NCI-H2171 (cell line): ENCODE data around the gene MFAP2.

Experiments used
- DNase-seq: peaks from one replicate; lab custom pipeline; 2025; lab: John Stamatoyannopoulos, UW

The MFAP2 gene

DNA sequence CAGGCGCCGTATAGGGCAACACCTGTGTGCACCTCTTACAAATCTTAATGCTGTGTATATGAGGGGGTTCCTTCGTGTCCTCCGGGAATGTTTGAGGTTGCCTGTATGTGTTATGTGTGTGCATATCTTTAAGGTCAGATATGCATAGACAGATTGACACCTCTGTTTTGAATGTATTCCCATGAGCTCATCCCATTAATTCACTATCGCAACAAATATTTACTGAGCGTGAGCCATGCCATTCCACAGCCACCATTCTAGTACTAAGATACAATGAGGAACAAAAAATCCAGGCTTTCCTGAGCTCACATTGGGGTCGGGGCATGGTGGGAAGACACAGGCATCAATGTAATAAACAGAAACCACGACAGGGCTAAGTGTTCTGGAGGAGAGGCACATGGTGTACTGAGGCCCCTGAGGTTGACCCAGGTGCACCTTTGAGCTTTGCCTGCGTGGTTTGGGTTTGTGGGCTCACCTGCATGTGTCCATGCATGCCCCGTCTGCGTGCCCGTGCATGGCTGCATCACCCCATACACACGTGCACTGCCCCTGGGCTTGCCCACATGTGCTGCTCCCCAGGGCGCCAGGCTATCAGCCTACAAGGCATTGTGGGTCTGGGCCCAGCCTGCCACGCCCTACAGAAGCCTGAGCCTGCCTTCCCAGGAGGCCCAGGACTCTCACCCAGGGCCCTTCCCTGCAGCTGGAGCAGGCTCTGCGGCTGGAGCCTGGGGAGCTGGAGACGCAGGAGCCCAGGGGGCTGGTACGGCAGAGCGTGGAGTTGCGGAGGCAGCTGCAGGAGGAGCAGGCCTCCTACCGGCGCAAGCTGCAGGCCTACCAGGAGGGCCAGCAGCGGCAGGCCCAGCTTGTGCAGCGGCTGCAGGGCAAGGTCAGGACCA lies 51.0 kb downstream of the MFAP2 start:
- peak; percentile 31 for DNase-seq

DNA sequence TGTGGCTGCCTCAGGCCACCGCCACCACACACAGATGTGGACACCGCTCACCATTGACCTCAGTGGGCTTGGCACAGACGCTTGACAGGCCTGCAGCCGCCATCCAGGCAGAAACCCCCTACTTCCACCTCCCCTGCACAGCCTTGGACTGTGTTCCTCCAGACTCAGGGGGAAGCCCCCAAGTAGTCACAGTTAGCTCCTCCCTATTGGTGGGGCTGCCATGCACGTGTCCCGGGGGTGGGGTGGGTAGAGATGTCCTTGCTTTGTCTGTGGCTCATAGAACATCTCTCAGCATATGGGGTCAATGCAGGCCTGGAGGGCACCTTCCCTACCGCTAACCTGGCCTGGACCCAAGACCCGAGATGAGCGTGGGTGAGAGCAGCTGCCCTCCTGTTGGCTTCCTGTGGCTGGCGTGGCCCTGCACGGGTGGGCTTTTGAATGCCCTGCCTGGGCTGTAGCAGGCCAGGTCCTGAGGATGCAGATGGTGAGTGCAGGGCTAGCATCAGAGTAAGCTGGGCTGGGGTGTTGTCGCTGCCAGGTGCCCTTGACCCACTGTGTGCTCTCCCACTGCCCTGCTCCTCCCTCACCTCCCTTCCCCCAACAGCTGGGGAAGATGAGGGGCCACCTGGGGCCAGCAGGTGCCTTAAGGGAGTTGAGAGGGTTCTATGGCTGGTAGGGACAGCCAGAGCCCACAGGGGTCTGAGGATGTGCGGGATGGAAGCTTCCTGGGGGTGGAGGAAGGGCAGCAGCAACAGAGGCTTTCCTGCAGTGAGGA lies 52.5 kb downstream of the MFAP2 start:
- no peak for DNase-seq

DNA sequence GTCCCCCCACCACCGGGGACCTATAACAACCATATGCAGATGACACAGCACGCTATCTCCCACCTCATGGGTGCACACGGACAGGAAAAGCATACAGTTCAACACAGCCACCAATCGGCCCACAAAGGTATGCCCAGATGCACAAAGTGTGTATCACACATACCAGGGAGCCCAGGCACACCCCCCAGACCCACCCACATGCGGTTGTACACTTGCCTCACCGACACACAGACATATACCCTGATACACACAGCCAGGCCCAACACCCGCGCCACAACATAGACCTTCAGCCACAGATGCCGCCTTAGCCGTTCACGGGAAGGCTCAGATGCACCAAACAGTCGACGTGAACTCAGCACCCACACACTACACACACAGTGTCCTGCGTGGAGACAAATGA lies 53.2 kb downstream of the MFAP2 start:
- DNase-seq, result no peak

DNA sequence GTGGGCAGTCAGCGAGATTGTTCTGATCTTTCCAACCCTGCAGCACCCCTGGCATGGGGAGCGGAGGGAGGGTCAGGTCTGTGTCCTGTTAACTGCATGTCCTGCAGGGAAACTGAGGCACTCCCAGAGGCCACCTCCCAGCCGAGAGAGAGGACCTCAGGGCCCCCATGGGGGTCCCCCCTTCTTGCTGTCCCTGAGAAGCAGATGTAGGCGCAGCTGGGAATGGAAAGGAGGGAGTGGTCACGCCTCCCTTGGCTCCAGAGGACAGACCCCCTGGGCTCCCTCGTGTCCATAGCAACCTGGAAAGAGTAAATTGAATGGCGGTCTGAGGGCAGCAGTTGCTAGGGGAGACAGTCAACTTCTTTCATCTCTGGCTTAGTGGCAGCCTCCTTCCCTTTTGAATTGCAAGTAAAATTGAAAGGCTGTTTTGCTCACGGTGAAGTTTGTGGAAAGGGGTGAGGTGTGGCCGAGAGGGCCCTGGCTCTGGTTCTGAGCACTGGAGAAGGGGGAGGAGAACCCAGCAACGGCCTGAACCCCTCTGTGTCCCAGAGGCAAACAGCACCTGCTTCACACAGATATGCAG lies 53.8 kb downstream of the MFAP2 start:
- DNase-seq, result no peak

DNA sequence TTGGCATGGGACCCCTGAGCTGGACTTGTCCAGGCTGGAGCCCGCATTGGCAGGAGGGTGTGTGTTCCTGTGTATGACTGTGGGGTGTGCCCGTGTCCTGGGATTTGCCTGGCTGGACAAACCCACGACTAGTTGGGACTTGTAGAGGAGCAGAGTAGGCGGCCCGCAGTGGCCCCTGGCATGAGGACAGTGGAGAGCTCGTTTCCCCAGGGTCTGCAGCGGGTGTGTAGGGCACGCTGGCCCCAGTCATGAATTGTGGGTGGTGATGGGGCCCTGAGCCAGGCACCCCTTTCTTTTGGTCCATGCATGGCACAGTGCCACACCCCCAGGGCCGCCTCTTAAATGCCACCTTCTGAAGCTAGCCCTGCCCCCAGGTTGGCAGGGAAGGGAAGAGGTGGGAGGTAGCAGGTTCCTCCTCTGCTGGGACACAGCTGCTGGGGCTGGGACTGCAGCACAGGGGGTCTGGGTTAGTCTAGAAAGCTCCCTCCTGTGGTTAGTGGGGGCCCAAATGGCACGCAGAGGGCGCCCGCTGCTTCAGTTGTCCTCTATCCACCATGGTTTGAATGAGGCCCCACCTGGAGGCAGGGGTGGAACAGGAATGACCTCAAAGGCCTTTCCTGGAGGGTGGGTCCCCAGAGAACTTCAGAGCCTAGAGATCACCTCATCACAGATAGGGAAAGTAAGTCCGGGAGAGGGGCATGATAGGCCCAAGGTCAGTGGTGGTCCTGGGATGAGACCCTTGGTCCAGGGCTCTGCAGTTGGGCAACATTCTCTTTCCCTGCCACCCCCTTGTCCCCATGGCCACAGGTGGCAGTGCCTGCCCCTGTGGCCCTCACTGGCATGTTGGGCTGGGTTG lies 54.6 kb downstream of the MFAP2 start:
- DNase-seq, result no peak

DNA sequence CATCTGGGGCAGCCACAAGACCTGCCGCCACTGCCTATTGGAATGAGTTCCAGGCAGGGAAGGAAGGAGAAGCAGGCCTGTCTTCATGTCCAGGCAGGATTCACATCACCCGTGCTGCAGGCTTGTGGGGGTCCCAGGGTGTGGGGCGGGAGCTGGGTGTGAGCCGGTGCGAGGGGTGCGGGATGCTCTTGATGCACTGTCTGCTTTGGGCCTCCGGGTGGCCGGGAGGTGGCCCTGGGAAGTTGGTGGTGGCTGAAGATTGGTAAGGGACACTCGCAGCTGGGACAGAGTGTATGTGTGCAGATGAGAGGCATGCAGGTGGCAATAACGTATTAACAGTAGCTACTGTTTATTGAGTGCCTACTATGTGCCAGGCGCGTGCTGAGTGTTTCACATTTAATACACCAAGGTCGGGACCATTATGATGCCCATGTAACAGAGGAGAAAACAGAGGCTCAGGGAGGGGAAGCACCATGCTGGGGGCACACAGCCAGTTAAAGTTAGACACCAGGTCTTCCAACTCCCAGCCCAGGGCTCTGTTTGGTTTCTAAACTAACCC lies 55.4 kb downstream of the MFAP2 start:
- no peak for DNase-seq
